Left kidney (tissue), 8 donors: ENCODE results near the gene CST9L. TPM values are rescaled to one million over a fixed set of nuclear protein-coding genes. Genes with fewer than 3 reads are reported as not detected.

Experiments used
- DNase-seq: peaks from one replicate; pipeline ENCODE4 v3.0.0-alpha.2; 2013
- long read RNA-seq, 8 donors: transcript quantifications; one replicate each; lab custom pipeline, GENCODE V29; 2026
- polyA plus RNA-seq: library from polyadenylated mRNA; unstranded; fragments of 120-200 nt; gene quantifications from one replicate; pipeline ENCODE4 v1.2.1, GENCODE V29; 2013; ENCODE audit not compliant: insufficient read length

Gene CST9L
- not detected for polyA plus RNA-seq
- long read RNA-seq, donor 1: 0 reads
- long read RNA-seq, donor 2: 0 reads
- long read RNA-seq, donor 3: 0 reads
- long read RNA-seq, donor 4: 0 reads
- long read RNA-seq, donor 5: 0 reads
- long read RNA-seq, donor 6: 0 reads
- long read RNA-seq, donor 7: 0 reads
- long read RNA-seq, donor 8: 0 reads

DNA sequence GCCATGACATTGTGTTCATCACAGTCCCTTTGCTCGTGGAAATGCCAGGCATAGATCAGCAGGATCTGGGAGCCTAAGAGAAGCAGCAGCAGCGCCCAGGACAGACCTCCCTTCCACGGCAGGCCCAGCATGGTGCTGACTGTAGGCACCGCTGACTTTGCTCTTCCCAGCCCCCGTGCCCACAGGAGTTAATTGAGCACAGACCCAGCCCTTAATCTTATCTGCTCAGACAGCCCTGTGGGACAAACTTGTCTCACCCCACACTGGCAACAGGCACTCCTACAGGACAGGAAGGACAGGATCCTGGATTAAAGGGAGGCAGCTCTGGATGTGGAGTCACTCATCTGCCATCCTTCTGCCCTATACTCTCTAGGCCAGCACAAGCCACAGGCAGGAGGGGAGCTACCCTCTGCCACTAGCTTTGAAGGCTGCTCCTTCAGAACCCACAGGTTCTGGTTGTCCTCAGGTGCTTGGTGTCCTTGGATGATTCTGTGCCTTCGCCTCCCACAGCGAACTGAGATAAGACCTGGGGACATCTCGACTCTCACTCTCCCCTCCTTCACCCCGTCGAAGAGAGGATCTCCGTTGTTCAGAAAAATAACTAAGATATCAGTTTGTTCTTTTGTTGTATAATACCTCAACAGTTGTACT lies at the start of gene CST9L:
Gene CST9L, minus strand, starts transcription at position 165 of the 651 bp plus-strand sequence. Its CDS starts 34 bp downstream, at position 131.
- DNase-seq: no peak

DNA sequence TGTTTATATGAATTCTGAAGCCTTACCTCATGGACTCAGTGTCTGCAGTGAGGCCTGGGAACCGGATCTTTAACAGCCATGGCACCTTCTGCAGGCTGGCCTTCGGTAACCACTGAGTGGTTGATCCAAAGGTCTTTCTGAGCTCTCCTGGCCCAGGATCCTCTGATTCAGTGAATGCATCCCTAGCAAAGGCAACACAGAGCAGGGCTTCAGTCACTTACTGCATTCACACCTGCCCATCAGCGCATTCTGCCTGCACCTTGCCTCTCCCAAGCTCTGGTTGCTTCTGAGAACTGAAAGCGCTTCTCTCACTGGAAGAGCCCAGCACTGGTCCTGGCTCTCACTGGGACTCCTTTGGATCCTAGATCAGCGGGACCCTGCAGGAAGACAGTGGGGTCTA lies 45.9 kb upstream of the CST9L start:
- no peak for DNase-seq

DNA sequence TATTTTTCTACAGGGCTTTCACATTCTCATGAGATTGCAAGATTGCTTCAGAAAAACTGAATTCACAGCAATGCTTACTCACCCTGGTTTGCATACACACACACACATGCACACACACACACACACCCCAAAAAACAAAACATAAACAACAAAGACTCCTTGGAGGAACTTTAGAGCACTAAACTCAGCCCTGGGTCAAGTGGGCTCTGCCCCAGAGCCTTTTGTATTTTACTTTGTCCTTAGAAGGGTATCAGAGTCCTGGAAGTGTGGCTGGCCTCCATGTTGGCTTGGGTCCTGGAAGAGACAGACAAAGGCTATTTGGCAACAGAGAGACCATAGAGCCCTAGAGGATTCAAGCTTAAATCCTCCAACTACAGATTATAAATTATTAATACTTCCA lies 45.4 kb upstream of the CST9L start:
- DNase-seq: no peak

- no peak for DNase-seq
These were observed 44.1 kb upstream of the CST9L start for GRCh38 chr20:23612396-23612795.

DNA sequence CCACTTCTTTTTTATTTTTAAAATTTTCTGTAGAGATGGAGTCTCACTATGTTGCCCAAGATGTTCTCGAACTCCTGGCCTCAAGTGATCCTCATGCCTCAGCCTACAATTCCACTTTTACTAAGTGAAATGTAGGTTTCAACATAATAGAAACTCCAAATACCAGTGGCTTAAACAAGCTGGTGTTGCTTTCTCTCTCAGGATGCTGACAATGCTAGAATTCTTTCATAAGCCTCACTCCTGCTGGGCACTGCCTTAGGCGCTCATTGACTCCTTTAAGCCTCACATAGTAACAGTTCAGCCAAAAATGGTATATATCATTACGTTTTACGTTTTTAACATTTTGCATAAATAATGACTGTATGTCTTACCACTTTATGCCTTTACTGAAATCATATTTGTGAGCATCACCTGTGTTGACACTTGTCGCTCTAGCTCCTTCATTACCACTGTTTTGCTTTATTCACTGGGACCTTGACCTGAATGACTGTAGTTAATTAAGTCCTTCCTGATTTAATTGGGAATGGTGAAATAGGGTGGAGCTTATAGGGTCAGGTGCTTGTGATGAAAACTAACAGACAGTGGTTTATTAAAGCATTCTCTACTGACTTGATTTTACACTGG lies 41.3 kb upstream of the CST9L start:
- DNase-seq: no peak

GRCh38 chr20:23608251-23608846 lies 40.1 kb upstream of the CST9L start:
- no peak for DNase-seq

DNA sequence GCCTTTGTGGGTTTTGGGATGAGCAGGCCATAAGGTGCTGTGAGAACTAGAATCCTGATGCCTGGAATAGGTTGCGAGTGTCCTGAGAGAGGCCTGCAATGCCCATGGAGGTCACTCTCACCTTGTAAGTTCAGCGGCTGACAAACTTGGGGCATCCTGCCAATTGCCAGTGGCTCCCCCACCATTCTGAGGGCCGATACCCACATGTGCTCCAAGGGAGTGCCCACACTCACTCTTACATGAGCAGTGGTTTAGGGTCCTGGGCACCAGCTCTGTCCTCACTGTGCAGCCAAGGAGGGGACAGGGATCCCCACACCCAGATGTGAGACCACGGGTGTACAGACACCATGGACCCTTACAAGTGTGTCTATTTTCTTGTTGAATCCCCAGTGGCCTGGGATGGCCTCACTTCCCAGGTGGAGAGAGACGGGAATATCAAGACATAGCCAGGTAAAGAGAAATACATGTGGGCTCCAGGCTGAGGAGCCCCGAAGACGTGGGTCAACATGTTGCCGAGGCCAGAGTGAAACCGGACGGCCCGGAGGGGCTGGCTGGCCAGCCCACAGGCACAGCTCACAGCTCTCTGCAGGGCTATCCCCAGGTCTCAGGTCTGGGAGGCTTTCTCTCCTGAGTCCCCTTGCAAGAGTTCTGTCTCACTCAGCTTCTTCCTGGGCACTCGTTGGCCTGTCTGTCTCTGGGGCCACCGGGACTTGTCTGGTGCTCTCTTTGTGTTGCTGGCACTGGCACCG lies 39.4 kb upstream of the CST9L start:
- DNase-seq: no peak

DNA sequence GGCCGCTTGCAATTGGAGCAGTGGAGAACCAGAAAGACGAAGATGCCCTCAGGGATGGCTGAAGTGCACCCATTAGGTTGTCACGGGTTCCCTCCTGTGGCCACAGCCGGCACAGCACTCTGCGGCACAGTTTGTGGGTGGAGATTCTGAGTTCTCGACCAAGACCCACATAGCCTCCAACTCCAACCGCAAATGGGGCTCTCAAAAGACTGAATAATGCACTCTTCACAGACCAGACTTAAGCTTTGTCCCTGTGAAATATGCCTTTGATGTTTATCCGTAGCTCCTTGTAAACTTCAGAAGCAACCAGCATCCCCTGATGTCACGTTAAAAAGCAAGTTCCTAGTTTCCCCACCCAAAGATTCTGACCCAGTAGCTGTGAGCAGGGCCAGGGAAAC lies 38.4 kb upstream of the CST9L start:
- DNase-seq: peak; percentile 77

- no peak for DNase-seq
These were observed 37.8 kb upstream of the CST9L start, which contains the start of gene CST9 for GRCh38 chr20:23605867-23606651. Gene CST9, minus strand, starts transcription at chr20:23605917. Its CDS starts 53 bp downstream, at chr20:23605864.

- no peak for DNase-seq
These were observed 36.0 kb upstream of the CST9L start for GRCh38 chr20:23604306-23604705.

GRCh38 chr20:23603321-23603720 lies 35.0 kb upstream of the CST9L start:
- no peak for DNase-seq

- DNase-seq: no peak
These were observed 34.4 kb upstream of the CST9L start for GRCh38 chr20:23602699-23603098.

DNA sequence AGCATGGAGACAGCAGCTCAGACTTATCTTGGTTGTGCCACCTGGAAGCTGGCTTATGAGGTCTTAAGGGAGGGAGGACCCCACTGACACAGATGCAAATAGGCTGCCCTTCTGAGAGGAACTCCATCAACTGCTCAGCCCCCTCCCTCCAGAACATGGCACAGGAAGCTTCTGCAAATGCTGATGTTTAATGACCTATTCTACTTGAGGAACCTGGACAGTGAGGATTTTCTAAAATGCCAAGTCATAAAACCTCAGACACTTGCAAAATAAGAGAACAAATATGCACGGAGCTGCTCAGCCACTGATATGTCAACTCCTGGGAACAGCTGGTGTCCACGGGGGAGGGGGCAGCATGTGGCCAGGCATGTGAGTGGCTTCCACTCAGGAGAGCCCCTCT lies 34.0 kb upstream of the CST9L start:
- no peak for DNase-seq

DNA sequence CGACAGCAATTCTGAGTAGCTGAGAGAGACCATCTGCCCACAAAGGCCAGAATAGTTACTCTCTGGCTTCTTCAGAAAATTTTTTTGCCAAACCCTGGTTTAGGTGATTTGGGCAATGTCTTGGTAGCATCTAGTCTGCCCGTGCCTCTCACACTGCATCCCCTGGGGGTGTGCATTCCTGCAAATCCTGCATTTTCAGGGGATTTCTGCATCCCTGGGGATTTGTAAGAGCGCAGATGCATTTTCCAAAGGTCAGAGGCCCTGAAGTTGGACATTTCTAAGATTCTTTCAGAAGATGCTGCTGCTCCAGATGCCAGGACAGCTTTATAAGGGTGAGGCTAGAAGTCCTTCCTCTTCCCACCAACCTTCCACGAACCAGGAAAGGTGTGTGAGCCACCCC lies 33.4 kb upstream of the CST9L start:
- DNase-seq: no peak

GRCh38 chr20:23598481-23598880 lies 30.2 kb upstream of the CST9L start:
- no peak for DNase-seq

DNA sequence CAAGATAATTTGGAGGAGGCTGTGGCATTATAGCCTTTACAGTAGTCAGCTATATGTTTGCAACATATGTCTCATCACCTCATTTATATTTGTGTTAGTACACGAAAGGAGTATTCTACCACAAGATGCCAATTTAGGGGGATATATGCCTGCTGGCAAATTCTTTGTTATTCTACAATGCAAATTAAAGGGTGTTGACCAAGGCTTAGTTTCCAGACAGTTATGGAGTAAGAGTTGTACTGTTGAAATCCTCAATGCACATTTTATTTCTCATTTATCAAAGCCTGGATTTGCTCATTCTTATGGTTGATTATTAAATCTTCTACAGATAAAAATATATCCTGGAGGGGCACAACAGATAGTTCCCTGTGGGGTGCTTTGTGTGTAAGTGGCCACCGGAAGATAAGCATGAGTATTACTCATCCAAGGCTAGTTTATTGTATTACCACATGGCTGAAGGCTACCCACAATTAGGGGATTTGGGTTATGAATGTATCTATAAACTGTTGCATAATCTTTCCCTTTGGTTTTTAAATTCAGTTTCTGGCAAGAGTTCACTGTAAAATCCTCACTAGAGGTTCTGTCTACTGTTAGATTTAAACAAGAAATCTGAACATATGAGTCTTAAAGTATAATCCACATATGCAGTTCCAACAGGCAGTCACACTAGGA lies 28.4 kb upstream of the CST9L start:
- DNase-seq: no peak

GRCh38 chr20:23595941-23596340 lies 27.7 kb upstream of the CST9L start:
- no peak for DNase-seq

GRCh38 chr20:23588434-23589403 lies 20.4 kb upstream of the CST9L start:
- no peak for DNase-seq

DNA sequence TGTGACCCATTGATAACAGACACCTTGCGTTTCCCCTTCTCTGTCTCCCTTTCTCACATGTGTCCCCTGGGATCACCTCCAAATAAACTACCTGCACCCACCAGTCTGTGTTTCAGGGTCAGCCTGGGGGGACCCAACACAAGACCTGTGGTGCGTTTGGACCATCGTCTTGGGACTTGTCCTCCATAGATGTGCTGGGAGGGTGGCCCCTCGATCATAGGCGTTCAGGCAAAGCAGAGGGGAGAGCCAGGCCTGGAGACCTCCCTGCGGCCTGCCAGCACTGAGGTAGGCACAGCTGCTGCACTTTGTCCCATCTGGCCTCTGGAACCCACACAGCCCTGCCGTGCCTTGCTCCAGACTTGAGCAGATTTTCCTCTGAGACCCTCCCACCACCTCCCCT lies 19.3 kb upstream of the CST9L start:
- DNase-seq: no peak
